WTC11 (cell line): Measurements from ENCODE around the gene FANK1. TPM values are rescaled to one million over a fixed set of nuclear protein-coding genes. Genes with fewer than 3 reads are reported as not detected.

ENCODE experiments used
- ATAC-seq: fragments of 200-7000 bp; cut with Tn5 transposase; 2 replicates; pipeline ENCODE4 v1.10.0; 2021; ENCODE audit warnings: mild to moderate bottlenecking, moderate library complexity
- CTCF ChIA-PET: fragments of 300-600 bp; sonication (Branson Sonifier 250); formaldehyde crosslinking; loops from one replicate; lab custom pipeline; 2021; ENCODE audit warnings: antibody characterized with exemption; lab: Charles Lee
- POLR2A ChIA-PET: fragments of 350-600 bp; sonication (Branson Sonifier 250); formaldehyde crosslinking; loops from one replicate; lab custom pipeline; 2021; ENCODE audit warnings: antibody characterized with exemption; lab: Charles Lee
- DNase-seq: peaks from one replicate; pipeline ENCODE4 v3.0.0; 2021; ENCODE audit warnings: low spot score
- H3K27ac Mint-ChIP-seq: 2 replicates; pipeline ENCODE4 v1.8.0; 2021; ENCODE audit warnings: mixed read lengths
- H3K27me3 Mint-ChIP-seq: 2 replicates; pipeline ENCODE4 v1.8.0; 2021; ENCODE audit warnings: low read depth, mild to moderate bottlenecking, moderate library complexity, mixed read lengths
- H3K36me3 Mint-ChIP-seq: 2 replicates; pipeline ENCODE4 v1.8.0; 2021; ENCODE audit warnings: mixed read lengths
- H3K4me1 Mint-ChIP-seq: 2 replicates; pipeline ENCODE4 v1.8.0; 2022; ENCODE audit warnings: mixed read lengths
- H3K4me3 Mint-ChIP-seq: 2 replicates; pipeline ENCODE4 v1.8.0; 2021; ENCODE audit warnings: mild to moderate bottlenecking, moderate library complexity, mixed read lengths
- H3K9me3 Mint-ChIP-seq: 2 replicates; pipeline ENCODE4 v1.8.0; 2021; ENCODE audit warnings: mixed read lengths
- CBFB ChIP-seq: sonication (generic); formaldehyde crosslinking; IDR thresholded peaks from 2 replicates; pipeline ENCODE4 v1.8.1; 2022; ENCODE audit warnings: mild to moderate bottlenecking, low read depth, missing genetic modification reagents
- ETV6 ChIP-seq: sonication (generic); formaldehyde crosslinking; IDR thresholded peaks from 2 replicates; pipeline ENCODE4 v1.8.1; 2022; ENCODE audit warnings: mild to moderate bottlenecking, missing genetic modification reagents
- FOXJ3 ChIP-seq: sonication (generic); formaldehyde crosslinking; IDR thresholded peaks from 2 replicates; pipeline ENCODE4 v1.9.0; 2021; ENCODE audit warnings: missing genetic modification reagents, mild to moderate bottlenecking, borderline replicate concordance
- SOX15 ChIP-seq: fragments of 250-450 bp; sonication (Bioruptor Pico); IDR thresholded peaks from 2 replicates; pipeline ENCODE4 v1.9.0; 2021; ENCODE audit warnings: mild to moderate bottlenecking
- SP1 ChIP-seq: sonication (generic); formaldehyde crosslinking; conservative IDR thresholded peaks from 2 replicates; pipeline ENCODE4 v1.8.1; 2022; ENCODE audit warnings: missing genetic modification reagents
- ZNF121 ChIP-seq: sonication (generic); formaldehyde crosslinking; IDR thresholded peaks from 2 replicates; pipeline ENCODE4 v1.8.0; 2023; ENCODE audit warnings: missing genetic modification reagents
- ZNF219 ChIP-seq: sonication (generic); formaldehyde crosslinking; IDR thresholded peaks from 2 replicates; pipeline ENCODE4 v1.8.0; 2023; ENCODE audit warnings: missing genetic modification reagents, mild to moderate bottlenecking, borderline replicate concordance
- ZNF317 ChIP-seq: sonication (generic); formaldehyde crosslinking; IDR thresholded peaks from 2 replicates; pipeline ENCODE4 v1.8.1; 2023; ENCODE audit warnings: low read depth, mild to moderate bottlenecking, moderate library complexity, missing genetic modification reagents, borderline replicate concordance
- ZNF423 ChIP-seq: fragments of 250-450 bp; sonication (Bioruptor Pico); IDR thresholded peaks from 2 replicates; pipeline ENCODE4 v2.1.2; 2022; ENCODE audit warnings: mild to moderate bottlenecking, moderate library complexity
- total RNA-seq: library from RNA; stranded (reverse); gene quantifications from 3 replicates; pipeline ENCODE4 v1.2.3, GENCODE V29; 2021
- TF ChIP-seq, protein P1 (sequence below): sonication (generic); formaldehyde crosslinking; IDR thresholded peaks from 2 replicates; pipeline ENCODE4 v1.8.1; 2023; ENCODE audit warnings: mild to moderate bottlenecking, missing genetic modification reagents, borderline replicate concordance
- TF ChIP-seq, protein P2 (sequence below): sonication (generic); formaldehyde crosslinking; IDR thresholded peaks from 2 replicates; pipeline ENCODE4 v1.8.1; 2022; ENCODE audit warnings: mild to moderate bottlenecking, moderate library complexity, missing genetic modification reagents
- TF ChIP-seq, protein P3 (sequence below): sonication (generic); formaldehyde crosslinking; IDR thresholded peaks from 2 replicates; pipeline ENCODE4 v1.8.0; 2023; ENCODE audit warnings: missing genetic modification reagents
- TF ChIP-seq, protein P4 (sequence below): fragments of 250-450 bp; sonication (Bioruptor Pico); IDR thresholded peaks from 2 replicates; pipeline ENCODE4 v1.9.0; 2021; ENCODE audit warnings: mild to moderate bottlenecking
- TF ChIP-seq, protein P5 (sequence below): sonication (generic); formaldehyde crosslinking; IDR thresholded peaks from 2 replicates; pipeline ENCODE4 v1.8.1; 2023; ENCODE audit warnings: mild to moderate bottlenecking, missing genetic modification reagents
- TF ChIP-seq, protein P6 (sequence below): sonication (generic); formaldehyde crosslinking; IDR thresholded peaks from 2 replicates; pipeline ENCODE4 v1.8.1; 2022; ENCODE audit warnings: low read depth, missing genetic modification reagents, borderline replicate concordance
- TF ChIP-seq, protein P7 (sequence below): fragments of 250-450 bp; sonication (Bioruptor Pico); IDR thresholded peaks from 2 replicates; pipeline ENCODE4 v1.9.0; 2021; ENCODE audit warnings: moderate library complexity, mild to moderate bottlenecking, inconsistent platforms, borderline replicate concordance

FANK1 gene
- total RNA-seq, 1 experiment from 2014 or later = 3.4 TPM

DNA sequence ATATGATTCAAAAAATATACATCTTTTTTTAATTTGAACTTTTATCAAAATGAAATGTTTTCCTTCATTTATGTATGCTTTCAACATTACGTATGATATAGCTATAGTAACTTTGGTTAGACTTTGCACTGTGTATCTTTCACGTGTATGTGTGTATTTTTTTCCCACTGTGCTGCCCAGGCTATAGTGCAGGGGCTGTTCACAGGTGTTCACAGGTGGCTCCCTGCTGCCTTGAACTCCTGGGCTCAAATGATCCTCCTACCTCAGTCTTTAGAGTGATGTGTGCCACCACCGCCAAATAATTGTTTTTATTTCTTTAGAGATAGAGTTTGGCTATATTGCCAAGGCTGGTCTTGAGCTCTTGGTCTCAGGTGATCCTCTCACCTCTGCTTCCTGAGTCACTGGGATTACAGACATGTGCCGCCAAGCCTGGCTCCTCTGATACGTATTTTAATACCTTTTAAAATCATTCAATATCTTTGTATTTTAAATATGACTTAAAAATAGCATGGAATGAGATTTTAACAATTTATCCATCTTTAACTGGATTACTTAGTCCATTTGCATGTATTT, 29.0 kb downstream of the FANK1 start:
- H3K4me1 Mint-ChIP-seq = peaks cover 4% of the 10 kb centered on the region
- H3K36me3 Mint-ChIP-seq = no peaks in the 10 kb centered on the region
- DNase-seq = no peak
- no peak for TF ChIP-seq ZNF317
- TF ChIP-seq ZNF121 (CRISPR knock-in tag) = no peak
- no peak for TF ChIP-seq ETV6 (CRISPR knock-in tag)
- TF ChIP-seq, protein P1, sequence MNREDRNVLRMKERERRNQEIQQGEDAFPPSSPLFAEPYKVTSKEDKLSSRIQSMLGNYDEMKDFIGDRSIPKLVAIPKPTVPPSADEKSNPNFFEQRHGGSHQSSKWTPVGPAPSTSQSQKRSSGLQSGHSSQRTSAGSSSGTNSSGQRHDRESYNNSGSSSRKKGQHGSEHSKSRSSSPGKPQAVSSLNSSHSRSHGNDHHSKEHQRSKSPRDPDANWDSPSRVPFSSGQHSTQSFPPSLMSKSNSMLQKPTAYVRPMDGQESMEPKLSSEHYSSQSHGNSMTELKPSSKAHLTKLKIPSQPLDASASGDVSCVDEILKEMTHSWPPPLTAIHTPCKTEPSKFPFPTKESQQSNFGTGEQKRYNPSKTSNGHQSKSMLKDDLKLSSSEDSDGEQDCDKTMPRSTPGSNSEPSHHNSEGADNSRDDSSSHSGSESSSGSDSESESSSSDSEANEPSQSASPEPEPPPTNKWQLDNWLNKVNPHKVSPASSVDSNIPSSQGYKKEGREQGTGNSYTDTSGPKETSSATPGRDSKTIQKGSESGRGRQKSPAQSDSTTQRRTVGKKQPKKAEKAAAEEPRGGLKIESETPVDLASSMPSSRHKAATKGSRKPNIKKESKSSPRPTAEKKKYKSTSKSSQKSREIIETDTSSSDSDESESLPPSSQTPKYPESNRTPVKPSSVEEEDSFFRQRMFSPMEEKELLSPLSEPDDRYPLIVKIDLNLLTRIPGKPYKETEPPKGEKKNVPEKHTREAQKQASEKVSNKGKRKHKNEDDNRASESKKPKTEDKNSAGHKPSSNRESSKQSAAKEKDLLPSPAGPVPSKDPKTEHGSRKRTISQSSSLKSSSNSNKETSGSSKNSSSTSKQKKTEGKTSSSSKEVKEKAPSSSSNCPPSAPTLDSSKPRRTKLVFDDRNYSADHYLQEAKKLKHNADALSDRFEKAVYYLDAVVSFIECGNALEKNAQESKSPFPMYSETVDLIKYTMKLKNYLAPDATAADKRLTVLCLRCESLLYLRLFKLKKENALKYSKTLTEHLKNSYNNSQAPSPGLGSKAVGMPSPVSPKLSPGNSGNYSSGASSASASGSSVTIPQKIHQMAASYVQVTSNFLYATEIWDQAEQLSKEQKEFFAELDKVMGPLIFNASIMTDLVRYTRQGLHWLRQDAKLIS (CRISPR knock-in tag) = no peak
- no peak for TF ChIP-seq SP1 (CRISPR knock-in tag)
- no peak for TF ChIP-seq ZNF423 (CRISPR knock-in tag)
- no peak for TF ChIP-seq FOXJ3
- TF ChIP-seq, protein P2, sequence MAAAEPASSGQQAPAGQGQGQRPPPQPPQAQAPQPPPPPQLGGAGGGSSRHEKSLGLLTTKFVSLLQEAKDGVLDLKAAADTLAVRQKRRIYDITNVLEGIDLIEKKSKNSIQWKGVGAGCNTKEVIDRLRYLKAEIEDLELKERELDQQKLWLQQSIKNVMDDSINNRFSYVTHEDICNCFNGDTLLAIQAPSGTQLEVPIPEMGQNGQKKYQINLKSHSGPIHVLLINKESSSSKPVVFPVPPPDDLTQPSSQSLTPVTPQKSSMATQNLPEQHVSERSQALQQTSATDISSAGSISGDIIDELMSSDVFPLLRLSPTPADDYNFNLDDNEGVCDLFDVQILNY (CRISPR knock-in tag) = no peak
- TF ChIP-seq, protein P3, sequence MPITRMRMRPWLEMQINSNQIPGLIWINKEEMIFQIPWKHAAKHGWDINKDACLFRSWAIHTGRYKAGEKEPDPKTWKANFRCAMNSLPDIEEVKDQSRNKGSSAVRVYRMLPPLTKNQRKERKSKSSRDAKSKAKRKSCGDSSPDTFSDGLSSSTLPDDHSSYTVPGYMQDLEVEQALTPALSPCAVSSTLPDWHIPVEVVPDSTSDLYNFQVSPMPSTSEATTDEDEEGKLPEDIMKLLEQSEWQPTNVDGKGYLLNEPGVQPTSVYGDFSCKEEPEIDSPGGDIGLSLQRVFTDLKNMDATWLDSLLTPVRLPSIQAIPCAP = no peak
- TF ChIP-seq, protein P4, sequence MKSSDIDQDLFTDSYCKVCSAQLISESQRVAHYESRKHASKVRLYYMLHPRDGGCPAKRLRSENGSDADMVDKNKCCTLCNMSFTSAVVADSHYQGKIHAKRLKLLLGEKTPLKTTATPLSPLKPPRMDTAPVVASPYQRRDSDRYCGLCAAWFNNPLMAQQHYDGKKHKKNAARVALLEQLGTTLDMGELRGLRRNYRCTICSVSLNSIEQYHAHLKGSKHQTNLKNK (CRISPR knock-in tag) = no peak
- no peak for TF ChIP-seq ZNF219 (CRISPR knock-in tag)
- TF ChIP-seq, protein P5, sequence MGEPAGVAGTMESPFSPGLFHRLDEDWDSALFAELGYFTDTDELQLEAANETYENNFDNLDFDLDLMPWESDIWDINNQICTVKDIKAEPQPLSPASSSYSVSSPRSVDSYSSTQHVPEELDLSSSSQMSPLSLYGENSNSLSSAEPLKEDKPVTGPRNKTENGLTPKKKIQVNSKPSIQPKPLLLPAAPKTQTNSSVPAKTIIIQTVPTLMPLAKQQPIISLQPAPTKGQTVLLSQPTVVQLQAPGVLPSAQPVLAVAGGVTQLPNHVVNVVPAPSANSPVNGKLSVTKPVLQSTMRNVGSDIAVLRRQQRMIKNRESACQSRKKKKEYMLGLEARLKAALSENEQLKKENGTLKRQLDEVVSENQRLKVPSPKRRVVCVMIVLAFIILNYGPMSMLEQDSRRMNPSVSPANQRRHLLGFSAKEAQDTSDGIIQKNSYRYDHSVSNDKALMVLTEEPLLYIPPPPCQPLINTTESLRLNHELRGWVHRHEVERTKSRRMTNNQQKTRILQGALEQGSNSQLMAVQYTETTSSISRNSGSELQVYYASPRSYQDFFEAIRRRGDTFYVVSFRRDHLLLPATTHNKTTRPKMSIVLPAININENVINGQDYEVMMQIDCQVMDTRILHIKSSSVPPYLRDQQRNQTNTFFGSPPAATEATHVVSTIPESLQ = no peak
- TF ChIP-seq, protein P6, sequence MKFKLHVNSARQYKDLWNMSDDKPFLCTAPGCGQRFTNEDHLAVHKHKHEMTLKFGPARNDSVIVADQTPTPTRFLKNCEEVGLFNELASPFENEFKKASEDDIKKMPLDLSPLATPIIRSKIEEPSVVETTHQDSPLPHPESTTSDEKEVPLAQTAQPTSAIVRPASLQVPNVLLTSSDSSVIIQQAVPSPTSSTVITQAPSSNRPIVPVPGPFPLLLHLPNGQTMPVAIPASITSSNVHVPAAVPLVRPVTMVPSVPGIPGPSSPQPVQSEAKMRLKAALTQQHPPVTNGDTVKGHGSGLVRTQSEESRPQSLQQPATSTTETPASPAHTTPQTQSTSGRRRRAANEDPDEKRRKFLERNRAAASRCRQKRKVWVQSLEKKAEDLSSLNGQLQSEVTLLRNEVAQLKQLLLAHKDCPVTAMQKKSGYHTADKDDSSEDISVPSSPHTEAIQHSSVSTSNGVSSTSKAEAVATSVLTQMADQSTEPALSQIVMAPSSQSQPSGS (CRISPR knock-in tag) = no peak
- TF ChIP-seq CBFB = no peak
- TF ChIP-seq, protein P7, sequence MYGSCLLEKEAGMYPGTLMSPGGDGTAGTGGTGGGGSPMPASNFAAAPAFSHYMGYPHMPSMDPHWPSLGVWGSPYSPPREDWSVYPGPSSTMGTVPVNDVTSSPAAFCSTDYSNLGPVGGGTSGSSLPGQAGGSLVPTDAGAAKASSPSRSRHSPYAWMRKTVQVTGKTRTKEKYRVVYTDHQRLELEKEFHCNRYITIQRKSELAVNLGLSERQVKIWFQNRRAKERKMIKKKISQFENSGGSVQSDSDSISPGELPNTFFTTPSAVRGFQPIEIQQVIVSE (CRISPR knock-in tag) = no peak
- no peak for TF ChIP-seq SOX15
- TF ChIP-seq, all 79 proteins: peak for 0
- H3K27ac Mint-ChIP-seq = no peak overlapping the region
- no peak overlapping the region for H3K4me3 Mint-ChIP-seq
- no peaks in the 10 kb centered on the region for H3K9me3 Mint-ChIP-seq
- H3K27me3 Mint-ChIP-seq = no peaks in the 10 kb centered on the region
- ChIA-PET POLR2A (no interaction called here), CTCF (interaction anchor here (1.3 kb wide), 1 partner anchor 9 kb away, joined by 3 read pairs; no protein-coding TSS in a partner anchor)
- ATAC-seq = no peak
